Stimulated activated CD4-positive, alpha-beta T cell treated with anti-CD3 and anti-CD28 coated beads, Interleukin-4, amount 100 ng/mL, for 4 hours (primary cell): ENCODE data around the gene HOXA7.

ENCODE experiments used
- DNase-seq, 2 experiments: peaks; one replicate each; pipeline ENCODE4 v3.0.0-alpha.2; 2020

HOXA7 gene

DNA sequence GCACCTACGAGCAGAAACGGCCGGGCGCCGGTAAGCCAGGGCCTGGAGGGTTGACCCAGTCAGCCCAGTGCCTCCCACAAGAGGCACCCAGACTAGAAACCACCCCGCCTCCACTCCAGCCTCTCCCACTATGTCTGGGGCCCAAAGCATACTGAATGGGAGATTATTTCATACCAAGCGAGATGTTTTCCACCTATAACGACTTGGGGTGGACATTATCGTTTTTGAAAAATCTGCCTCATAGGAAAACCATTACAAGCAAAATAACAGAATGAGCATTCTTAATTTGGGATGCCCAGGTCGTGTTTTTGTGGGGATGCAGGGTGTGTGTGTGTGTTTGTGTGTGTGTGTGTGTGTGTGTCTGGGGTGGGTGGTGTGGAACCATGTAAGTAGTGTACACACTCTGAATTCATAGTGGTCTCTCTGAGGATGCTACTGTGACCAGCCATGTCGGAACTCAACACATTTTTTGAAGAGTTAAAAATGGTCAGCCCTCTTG is 10.5 kb downstream of the HOXA7 start:
- DNase-seq = no peak

DNA sequence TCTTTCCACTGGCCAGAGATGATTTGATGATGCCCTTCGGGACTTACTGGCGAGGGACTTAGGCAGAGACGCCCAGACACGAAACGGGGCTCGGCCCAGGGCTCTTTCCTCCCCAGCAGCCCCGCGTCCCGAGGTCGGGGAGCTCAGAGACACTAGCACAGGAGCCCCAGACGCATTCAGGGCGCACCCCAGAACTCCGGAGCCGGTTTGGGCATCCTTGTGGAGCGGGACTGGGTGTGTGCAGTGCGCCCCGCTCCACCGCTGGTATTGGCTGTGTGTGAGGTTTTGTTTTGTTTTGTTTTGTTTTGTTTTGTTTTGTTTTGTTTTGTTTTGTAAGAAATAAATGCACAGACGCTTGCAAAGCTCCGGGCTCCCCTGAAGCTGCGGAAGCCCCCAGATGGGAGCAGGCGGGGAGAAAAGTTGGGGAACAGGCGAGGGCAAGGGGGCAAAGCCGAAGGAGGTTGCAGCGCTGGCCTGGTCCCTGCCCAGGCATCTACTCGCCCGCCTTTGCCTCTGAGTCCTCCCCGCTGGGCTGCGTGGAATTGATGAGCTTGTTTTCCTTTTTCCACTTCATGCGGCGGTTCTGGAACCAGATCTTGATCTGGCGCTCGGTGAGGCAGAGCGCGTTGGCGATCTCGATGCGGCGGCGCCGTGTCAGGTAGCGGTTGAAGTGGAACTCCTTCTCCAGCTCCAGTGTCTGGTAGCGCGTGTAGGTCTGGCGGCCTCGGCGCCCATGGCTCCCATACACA is 11.1 kb downstream of the HOXA7 start:
- no peak for DNase-seq

DNA sequence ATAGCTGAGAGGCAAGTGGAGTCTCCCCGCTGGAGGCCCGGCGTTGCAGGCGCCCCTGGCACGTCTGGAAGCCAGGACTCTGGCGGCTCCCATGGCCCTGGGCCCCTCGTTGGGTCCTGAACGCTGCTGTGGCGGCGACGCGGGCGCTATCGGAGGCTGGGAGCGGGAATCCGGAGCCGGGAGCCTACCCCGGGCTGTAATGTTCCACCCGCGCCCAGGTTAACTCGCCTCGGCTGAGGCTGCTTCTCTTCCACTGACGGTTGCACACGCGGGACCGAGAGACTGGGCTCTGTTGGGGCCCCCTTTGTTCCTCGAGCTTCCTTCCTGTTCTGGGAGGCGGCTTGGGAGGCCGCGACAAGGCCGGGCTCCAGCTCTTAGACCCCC is 11.7 kb downstream of the HOXA7 start:
- no peak for DNase-seq

DNA sequence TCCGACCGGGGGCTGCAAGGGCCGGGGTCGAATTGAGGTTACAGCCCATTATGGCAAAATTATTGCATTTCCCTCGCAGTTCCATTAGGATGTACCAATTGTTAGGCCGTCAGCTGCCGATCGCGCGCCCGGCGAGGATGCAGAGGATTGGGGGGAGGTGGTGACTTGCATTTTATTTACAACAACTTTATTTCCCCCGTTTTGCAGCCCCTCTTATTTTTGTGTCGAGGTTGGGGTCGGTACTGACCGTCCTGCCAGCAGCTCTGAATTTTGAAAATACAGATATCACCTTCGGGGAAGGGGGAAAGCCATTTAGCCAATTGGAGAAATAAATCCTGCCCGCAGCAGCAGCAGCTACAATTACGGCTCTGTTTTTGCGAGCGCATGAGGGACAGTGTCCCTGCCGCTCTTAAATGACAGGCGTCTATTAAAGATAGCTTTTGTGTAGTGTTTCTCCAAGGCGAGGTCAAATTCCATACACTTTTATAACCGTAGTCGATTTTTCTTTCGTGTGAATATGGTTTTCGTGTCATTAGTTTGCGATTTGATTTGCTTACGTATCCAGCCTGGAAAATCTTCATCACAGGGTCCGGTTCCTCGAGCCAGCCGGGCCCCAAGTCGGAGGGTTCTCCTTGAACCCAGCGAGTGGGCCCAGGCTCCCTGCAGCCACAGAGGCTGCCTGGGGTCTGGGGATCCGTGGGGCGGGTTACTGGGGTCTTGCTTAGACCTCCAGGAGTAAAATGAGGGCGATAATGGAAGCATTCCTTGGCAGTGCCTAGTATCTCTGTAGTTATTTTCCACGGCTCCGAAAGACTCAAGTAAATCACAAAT is 12.3 kb downstream of the HOXA7 start:
- no peak for DNase-seq

DNA sequence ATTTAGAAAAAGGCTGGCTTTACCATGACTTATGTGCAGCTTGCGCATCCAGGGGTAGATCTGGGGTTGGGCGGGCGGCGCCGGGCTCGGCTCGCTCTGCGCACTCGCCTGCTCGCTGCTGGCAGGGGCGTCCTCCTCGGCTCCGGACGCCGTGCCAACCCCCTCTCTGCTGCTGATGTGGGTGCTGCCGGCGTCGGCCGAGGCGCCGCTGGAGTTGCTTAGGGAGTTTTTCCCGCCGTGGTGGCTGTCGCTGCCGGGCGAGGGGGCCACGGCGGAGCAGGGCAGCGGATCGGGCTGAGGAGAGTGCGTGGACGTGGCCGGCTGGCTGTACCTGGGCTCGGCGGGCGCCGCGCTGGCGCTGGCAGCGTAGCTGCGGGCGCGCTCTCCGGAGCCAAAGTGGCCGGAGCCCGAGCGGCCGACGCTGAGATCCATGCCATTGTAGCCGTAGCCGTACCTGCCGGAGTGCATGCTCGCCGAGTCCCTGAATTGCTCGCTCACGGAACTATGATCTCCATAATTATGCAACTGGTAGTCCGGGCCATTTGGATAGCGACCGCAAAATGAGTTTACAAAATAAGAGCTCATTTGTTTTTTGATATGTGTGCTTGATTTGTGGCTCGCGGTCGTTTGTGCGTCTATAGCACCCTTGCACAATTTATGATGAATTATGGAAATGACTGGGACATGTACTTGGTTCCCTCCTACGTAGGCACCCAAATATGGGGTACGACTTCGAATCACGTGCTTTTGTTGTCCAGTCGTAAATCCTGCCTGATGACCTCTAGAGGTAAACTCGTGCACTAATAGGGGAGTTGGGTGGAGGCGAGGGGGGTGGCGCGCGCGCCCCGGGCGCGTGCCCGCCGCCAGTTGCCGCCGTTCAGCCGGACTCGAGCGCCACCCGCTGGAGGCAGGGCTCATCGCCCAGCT is 13.2 kb downstream of the HOXA7 start, which contains the start of gene HOXA5:
TSS of gene HOXA5 (minus strand) at position 659 of the 927 bp plus-strand sequence. CDS start at position 585, 74 bp downstream.
- no peak for DNase-seq

DNA sequence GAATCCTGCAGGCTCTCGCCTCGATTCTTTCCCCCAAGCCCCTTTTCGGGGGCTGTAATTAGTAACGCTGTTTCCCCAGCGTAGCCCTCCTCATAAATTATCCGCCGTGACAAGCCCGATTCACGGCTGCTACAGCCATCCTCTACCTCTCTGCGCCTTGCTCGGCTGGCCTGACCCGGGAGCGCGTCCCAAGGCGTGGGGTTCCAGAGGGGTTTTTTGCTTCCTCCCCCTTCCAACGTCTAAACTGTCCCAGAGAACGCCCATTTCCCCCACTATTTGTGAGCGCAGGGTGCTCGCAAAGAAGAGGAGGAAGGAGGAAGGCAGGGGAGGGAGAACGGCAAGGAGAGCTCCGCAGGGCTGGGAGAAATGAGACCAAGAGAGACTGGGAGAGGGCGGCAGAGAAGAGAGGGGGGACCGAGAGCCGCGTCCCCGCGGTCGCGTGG is 13.9 kb downstream of the HOXA7 start:
- no peak for DNase-seq

DNA sequence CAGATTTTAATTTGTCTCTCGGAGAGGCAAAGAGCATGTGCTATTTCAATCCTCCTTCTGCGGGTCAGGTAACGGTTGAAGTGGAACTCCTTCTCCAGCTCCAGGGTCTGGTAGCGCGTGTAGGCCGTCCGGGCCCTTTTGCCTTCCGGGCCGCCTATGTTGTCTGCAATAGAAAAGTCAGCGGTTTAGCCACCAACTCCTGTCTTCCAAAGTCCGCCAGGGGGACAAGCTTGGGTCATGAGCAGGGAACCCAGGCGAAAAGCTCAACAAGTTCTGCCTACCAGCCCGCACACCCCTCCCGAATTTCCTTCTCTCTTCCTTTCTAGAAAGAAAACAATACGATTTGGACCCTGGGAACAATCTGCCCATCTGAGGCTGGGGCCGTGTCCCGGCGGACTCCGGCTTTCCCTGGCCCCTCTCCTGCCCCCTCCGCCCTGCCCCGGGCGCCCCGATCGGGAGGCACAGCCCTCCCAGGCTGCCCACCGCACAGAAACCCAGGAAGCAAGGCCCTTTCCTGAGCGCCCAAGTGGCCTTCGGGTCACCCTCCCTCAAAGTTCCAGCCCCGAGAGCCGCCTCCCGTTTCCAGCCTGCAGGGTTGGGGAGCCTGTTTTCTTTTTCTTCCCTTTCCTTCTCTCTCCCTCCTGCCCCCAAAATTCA is 14.4 kb downstream of the HOXA7 start:
- DNase-seq = no peak

DNA sequence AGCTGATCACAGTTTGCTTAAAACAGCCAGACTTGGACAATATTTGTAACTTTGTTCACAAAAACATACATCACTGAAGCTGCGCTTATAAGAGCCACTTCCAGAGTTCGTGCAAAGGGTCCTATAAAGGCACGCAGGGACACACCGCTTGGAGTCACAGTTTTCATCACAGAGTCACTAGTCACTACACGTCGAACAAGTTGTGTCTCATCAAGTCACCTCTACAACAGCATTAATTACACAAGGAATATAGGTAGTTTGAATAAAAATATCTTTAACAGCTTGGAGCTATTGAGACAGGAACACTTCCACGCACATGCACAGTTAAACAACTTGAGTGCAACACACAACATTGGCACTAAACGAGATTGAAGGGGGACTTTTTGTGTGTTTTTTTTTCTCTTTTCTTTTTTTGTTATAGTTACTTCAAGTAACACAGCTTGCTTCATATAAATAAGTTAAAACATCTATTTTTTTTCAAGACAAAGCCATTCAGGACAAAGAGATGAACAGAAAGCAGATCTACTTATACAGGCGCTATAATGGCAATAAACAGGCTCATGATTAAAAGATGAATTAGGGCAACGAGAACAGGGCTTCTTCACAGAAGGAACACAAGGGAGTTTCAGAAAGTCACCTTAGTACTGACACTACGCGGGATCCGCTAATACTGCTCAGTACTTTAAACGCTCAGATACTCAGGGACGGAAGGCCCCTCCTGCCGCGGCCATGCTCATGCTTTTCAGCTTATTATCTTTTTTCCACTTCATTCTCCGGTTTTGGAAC is 15.1 kb downstream of the HOXA7 start:
- DNase-seq = no peak

DNA sequence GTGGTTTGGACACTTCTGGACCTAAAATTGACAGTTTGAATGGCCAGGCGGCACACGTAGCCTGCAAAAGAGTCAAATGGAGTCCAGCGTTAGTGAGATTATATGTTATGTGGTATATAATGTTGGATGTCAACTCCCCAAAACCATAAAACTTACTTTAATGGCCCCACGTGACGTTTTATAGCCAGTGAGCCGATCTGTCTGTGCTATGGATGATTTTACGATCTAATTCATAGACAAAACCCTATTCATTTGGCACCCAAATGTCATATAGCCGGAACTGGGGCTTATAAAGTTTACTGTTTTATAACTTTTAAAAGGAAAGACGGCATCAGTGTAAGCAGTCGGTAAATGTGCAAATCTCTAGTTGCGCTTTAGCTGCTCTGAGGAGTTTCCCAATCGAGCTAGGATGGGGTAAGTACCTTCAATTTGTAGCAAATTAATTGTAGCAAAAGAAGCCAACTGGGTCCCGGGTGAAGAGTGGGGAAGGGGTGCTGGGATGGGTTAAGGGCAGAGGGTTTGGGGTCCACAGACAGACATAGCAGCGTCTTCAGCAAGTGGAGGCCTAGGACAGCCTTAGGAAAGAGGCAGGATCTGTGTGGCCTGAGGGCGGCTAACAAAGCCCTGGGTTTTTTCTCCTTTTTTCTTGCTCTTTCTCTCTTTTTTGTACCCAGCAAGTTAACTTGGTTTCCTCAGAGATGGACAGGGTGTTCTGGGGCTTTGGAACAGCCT is 16.2 kb downstream of the HOXA7 start:
- DNase-seq = no peak

DNA sequence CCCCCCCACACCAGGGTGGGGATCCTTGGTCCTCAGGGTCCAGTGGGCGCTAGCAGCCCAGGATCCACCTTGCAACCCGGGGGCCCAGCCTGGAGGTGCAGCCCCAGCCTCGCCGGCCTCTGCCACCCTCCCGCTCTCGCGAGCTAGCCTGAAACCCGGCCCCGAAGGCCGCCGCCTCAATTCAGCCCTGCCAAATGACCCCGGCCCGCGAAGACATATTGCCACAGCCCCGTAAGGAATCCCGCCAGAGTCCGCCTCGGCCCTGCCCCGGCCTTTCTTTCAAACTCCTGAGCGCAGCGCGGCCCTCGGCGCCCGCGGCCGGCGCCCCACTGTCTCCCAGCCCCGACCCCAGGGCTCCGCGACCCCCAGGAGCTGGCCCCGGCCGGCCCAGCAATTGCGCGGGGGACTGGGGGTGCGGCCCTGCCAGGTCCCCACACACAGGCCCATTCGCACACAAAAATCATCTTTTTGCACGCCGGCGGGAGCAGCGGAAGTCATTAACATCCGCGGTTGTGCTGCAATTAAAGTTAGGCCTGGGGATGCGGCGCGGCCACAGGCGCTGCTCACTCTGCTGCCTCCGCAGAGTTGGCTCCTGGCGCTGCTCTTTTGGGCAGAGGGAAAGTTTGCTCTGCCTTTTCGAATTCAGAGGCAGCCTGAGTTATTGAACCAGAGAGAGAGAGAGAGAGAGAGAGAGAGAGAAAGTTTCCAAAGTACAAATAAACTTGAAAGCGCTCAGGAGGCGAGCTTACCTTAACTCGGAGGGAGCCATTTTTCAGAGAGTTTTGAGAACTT is 16.9 kb downstream of the HOXA7 start:
- DNase-seq = no peak

DNA sequence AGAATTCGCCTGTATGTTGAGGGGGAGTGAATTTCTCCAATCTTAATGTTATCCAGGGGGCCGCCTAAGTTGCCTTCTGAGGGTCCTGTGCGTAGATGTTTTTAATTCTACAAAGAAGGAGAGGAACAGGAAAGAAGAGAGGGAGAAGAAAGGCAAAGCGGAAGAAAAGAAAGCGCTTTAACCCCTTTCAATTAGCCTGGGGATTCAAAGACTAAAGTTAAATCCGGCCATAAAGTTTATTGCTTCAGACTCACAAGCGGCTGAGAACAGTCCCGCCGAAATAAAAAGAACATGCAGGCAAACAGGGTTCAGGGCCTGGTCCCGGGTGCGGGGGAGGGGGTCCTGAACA is 17.5 kb downstream of the HOXA7 start:
- DNase-seq = no peak

DNA sequence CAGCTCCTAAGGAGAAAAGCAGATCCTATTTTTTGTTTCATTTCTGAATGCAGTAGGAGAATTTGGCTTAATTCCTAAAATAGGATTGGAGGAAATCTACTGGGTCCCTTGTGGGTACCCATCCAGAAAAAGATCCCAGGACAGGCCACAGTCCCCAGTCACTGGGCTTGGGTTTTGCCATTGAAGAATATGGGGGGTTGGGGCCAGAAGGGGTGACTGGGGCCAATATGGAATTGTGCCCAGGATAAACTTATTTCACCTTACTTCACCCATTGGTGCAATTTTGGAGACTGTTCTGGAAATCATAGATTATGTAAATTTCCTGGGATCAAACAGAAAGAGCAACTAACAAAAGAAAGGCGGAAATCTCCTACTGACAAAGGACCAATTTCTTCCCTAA is 18.0 kb downstream of the HOXA7 start:
- no peak for DNase-seq

DNA sequence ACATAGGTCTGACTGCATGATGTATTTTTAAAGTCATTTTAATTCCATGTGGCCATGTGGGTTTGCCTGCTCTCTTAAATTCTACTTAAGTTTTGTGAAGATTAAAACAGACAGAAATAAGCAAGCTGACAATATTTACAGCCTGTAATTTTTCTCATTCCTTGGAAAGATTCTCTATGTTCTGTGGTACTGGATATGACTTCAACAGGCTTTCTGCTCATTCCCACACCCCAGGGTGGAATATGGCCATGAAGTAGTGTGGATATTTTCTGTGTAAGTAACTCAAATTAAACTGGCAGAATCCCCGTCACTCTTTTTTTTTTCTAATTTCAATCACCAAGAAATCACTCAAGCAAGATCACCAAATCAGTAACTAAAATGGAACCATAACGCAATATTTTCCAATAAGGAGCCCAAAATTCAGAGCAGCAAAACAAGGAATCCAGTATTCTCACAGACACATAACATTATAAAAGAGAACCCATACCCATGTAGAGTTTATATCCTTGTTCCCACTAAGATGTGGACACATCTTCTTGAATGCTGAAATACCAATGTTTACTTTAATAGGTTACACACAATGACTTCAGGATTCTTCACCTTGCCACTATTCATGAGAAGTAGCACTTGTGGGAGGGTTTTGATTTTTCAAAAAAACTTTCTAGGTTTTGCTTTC is 18.7 kb downstream of the HOXA7 start:
- DNase-seq = no peak

DNA sequence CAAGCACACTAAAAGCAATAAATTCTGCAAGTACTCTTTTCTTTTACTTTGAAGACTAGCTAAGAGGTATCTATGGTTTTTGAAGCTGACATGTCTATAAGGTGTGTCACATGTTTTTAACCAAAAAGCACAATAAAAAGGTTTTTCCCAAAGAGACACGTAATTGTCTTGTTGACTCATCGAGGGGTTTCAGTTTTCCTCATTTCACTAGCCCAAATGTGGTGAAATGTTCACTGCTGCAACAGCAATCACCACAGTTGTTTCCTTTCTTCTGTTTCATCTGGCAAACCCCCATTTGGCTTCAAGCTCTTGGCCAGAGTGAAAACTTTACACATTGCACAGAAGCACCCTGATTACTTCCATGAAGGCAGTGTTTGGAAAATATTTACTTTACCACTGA is 22.1 kb downstream of the HOXA7 start:
- DNase-seq = no peak

DNA sequence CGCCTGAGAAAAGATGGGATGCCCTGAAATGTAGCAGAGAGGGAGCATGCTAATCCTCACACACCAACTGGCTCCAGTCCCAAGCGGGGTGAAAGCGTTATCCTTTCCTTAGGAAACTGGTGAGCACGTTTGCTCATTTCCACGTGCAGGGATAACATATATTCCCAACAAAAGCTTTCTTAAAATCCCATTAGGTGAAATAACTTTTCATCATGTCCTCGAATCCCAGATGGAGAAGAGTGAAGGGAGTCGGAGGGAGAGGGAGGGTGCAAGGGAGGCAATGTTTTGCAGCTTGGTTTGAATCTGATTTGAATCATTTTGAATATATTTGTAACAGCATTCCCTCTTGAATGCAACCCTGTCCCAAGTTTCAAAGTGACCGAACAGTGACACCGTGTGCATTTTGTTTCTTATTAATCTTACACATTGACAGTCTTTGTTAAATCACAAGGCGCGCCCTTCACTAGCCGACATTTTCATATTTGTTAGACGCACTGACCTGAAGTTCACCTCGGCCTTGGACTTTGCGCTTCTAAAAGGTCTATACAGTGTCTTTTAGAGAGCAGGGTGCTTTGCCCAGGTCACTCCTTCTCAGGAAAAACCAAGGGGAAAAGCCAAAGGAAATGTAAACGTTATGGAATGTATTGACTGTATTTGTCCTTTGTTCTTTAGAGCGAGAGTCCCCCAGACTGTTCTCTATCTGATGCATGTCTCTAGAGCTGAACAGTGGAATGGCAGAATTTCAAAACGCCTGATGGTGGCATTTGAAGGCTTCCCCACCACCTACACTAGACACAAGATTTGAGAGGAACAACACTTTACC is 22.9 kb downstream of the HOXA7 start:
- DNase-seq = no peak

DNA sequence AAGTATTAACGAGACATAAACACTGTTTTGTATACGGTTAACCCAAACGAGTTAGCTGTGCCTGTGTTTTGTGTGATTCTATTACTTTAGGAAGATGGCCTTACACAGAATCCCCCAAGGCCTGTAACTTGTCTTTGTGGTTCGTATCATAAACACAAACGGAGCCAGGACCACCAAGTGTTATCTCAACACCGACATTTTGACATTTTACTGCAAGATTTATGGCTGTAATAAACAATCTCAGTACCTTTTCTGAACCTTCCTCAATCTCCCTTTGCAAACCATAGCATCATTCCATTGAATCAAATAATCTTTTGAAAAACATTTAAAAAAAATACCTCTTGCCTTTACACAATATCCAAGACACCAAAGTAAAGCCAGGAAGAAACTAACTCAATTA is 23.5 kb downstream of the HOXA7 start:
- DNase-seq = no peak

DNA sequence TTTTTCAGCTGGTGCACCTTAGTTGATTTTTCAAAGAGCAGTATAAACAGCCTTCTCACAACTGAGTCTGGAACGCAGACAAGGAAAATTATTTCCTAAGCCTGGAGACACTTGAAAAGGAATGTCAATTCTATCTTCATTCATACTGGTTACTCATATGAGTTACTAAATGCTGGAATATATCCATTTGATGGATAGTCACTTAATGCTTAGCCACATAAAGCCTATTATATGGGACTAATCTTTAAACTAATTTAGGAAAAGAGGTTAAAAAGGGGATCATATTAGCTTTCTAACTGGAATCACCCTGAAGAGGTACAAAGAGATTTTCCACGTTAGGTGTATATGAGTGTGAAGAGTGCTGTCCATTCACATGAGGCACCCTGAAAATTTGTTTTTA is 24.3 kb downstream of the HOXA7 start:
- no peak for DNase-seq

DNA sequence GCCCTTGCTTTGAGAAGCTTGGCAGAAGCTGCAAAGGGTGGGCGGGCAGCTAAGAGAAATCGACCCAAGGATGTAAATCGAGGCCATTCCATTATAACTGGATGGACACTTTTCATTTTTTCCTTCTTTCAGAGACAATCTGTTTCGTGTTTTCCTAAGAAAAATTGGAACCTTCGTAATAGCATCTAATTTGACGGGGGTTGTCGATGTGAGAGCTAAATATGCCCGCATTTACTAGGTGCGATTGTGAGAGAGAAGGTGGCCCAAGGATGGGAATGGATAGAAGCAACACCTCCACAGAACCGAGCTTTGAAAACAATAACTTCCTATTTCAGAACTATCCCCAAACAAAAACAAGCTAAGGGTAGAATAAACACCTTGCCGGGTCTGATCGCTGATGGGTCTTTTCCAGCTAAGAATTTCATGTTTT is 25.1 kb downstream of the HOXA7 start:
- no peak for DNase-seq
